ENCODE measurements around the gene CLEC16A.

- TF ChIP-seq POLR2A (IDR thresholded peaks at IDR 0.05), result no peak
- no peak for TF ChIP-seq CTCF (IDR thresholded peaks at IDR 0.05)
Measured at GRCh38 chr16:11164482-11165270, 220.3 kb downstream of the CLEC16A start.

Measured in thyroid gland (tissue), 4 donors.